GM21423 (cell line): ENCODE measurements around the gene EAF1.
"Not testable (repeated sequence)": the region's sequence is repeated elsewhere in the genome, so short reads cannot be mapped to it uniquely, and the experiment has no call there.

ENCODE experiments used
- ATAC-seq: cut with Tn5 transposase; IDR thresholded peaks from one replicate; pipeline ENCODE4 v1.9.1; 2021; ENCODE audit warnings: mild to moderate bottlenecking, moderate library complexity; ENCODE audit not compliant: unreplicated experiment

The EAF1 gene

GRCh38 chr3:15451216-15452113 lies 24.1 kb downstream of the EAF1 start:
- ATAC-seq = no peak

- no peak for ATAC-seq
Measured at GRCh38 chr3:15452156-15452555, 24.8 kb downstream of the EAF1 start.

- ATAC-seq = no peak
Measured at GRCh38 chr3:15452961-15453360, 25.6 kb downstream of the EAF1 start.

- ATAC-seq = no peak
Measured at GRCh38 chr3:15453501-15453900, 26.1 kb downstream of the EAF1 start.

GRCh38 chr3:15453991-15454625 lies 26.7 kb downstream of the EAF1 start:
- ATAC-seq = no peak

GRCh38 chr3:15454965-15455364 lies 27.6 kb downstream of the EAF1 start:
- ATAC-seq = no peak

- no peak for ATAC-seq
Measured at GRCh38 chr3:15455756-15456155, 28.4 kb downstream of the EAF1 start.

- no peak for ATAC-seq
Measured at GRCh38 chr3:15456321-15456720, 28.9 kb downstream of the EAF1 start.

GRCh38 chr3:15456915-15457314 lies 29.5 kb downstream of the EAF1 start:
- ATAC-seq = not testable (repeated sequence)

- ATAC-seq = no peak
Measured at GRCh38 chr3:15458212-15458780, 30.9 kb downstream of the EAF1 start.

GRCh38 chr3:15460891-15461531 lies 33.6 kb downstream of the EAF1 start:
- no peak for ATAC-seq

- ATAC-seq = no peak
Measured at GRCh38 chr3:15462451-15462850, 35.1 kb downstream of the EAF1 start.

- no peak for ATAC-seq
Measured at GRCh38 chr3:15465876-15466585, 38.6 kb downstream of the EAF1 start.

- ATAC-seq = no peak
Measured at GRCh38 chr3:15467227-15468181, 40.1 kb downstream of the EAF1 start.

- no peak for ATAC-seq
Measured at GRCh38 chr3:15470261-15470660, 42.9 kb downstream of the EAF1 start.

GRCh38 chr3:15470849-15471248 lies 43.5 kb downstream of the EAF1 start:
- ATAC-seq = no peak

- ATAC-seq = no peak
Measured at GRCh38 chr3:15471861-15472260, 44.5 kb downstream of the EAF1 start.

- ATAC-seq = no peak
Measured at GRCh38 chr3:15475161-15475560, 47.8 kb downstream of the EAF1 start.

- ATAC-seq = no peak
Measured at GRCh38 chr3:15476378-15476777, 49.0 kb downstream of the EAF1 start.
